Breast epithelium (tissue), 3 donors: ENCODE results near the gene DPYD.

Experiments used
- POLR2A ChIP-seq: fragments of 450-650 bp; IDR thresholded peaks from one replicate; pipeline ENCODE4 v1.6.1; 2016; ENCODE audit warnings: antibody characterized with exemption, mild to moderate bottlenecking, moderate library complexity
- POLR2AphosphoS5 ChIP-seq, 3 donors: sonication (generic); formaldehyde crosslinking; IDR thresholded peaks; one replicate each; pipeline ENCODE4 v1.6.1; 2017; ENCODE audit warnings: antibody characterized with exemption in 3 of 3
- TF ChIP-seq, protein P1 (sequence below), 3 donors: fragments of 450-650 bp; IDR thresholded peaks; one replicate each; pipeline ENCODE4 v1.5.1; 2016 to 2017; ENCODE audit warnings: antibody characterized with exemption in 3 of 3, mild to moderate bottlenecking in 3 of 3, moderate library complexity in 3 of 3

DNA sequence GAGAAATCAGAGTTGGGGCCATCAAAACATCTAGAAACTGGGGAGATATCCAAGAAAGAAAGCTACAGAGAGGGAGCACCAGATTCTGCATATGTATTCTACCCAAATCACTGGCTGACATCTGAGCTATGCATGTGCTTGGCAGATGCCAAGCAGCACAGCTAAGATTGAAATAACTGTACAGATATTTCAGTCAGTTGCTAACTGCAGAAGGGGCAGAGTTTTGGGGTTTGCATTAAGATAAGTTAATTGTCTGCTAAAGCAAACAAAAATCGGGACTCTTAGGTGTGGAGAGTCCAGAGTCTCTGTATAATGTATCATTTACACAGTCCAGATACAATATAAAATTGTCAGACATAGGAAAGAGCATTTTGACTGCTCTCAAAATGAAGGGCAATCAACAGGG lies 762.1 kb downstream of the DPYD start:
- no peak for TF ChIP-seq POLR2A
- no peak for TF ChIP-seq POLR2AphosphoS5 (IDR thresholded peaks at IDR 0.05)
- TF ChIP-seq, protein P1, sequence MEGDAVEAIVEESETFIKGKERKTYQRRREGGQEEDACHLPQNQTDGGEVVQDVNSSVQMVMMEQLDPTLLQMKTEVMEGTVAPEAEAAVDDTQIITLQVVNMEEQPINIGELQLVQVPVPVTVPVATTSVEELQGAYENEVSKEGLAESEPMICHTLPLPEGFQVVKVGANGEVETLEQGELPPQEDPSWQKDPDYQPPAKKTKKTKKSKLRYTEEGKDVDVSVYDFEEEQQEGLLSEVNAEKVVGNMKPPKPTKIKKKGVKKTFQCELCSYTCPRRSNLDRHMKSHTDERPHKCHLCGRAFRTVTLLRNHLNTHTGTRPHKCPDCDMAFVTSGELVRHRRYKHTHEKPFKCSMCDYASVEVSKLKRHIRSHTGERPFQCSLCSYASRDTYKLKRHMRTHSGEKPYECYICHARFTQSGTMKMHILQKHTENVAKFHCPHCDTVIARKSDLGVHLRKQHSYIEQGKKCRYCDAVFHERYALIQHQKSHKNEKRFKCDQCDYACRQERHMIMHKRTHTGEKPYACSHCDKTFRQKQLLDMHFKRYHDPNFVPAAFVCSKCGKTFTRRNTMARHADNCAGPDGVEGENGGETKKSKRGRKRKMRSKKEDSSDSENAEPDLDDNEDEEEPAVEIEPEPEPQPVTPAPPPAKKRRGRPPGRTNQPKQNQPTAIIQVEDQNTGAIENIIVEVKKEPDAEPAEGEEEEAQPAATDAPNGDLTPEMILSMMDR (IDR thresholded peaks at IDR 0.05) = no peak
